A549 treated with CpdA at 1 μM for 4 hours (cell line): ENCODE results near the gene OR4C5. TPM values are rescaled to one million over a fixed set of nuclear protein-coding genes. Genes with fewer than 3 reads are reported as not detected.

Source experiments
- total RNA-seq: library from RNA; stranded (reverse); fragments of 200-300 nt; extraction: Qiagen RNA extraction; gene quantifications from 5 replicates; pipeline ENCODE4 v1.2.3, GENCODE V29; 2022; ENCODE audit warnings: low read depth

OR4C5 gene
- not detected in 5 replicates for total RNA-seq

DNA sequence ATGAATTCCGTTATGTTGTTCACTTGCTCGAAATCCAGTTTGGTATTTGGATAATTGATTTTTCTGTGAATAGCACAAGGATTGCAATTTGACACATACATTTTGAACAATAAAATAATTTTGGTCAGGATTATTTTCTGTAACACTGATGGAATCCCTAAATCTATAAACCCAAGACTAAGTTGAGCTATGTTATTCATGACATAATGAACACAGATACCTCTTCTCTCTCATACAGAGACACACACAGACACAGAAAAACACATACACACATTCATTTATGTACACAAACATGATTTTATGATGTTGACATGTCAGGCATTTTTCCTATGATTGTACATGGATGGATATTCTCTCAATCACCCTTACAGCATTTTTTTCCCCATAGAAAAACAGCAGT is at the start of gene OR4C5:
OR4C5 (minus strand) TSS at position 101 of the 400 bp plus-strand sequence; CDS start at position 101, 0 bp downstream.

DNA sequence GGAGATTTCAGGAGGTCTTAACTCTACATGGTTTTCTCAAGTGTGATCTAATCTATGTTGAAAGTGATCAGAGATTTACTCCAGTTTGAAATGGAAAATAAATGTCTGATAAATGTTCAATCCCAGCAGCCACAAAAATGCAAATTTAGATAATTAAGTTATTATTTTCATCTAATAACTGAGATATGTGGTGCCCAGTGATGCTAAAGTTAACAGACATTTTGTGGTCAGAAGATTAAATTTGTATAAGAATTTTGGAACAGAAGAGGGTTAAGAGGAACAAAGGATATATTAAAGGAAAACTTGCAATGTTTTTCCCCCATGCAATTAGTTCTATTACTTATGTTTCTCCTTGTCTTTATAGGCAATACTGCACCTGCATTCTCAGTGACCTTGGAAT is 41.6 kb downstream of the OR4C5 start, which contains the start of gene OR4C3:
OR4C3 (plus strand) TSS at position 301 of the 400 bp plus-strand sequence. CDS start 102 bp downstream, outside the sequence.

Other genes with a start within 250 kb of the OR4C5 start
- gene OR4B1, start 149.7 kb downstream of the OR4C5 start, total RNA-seq: not detected in 5 replicates
- gene OR4X2, start 121.4 kb downstream of the OR4C5 start, total RNA-seq: not detected in 5 replicates
- gene OR4X1, start 102.6 kb downstream of the OR4C5 start, total RNA-seq: not detected in 5 replicates
- not detected in 5 replicates for gene OR4S1, start 60.2 kb downstream of the OR4C5 start, total RNA-seq
- not detected in 5 replicates for gene OR4C3, start 41.5 kb downstream of the OR4C5 start, total RNA-seq
- not detected in 5 replicates for gene OR4A47, start 122.3 kb upstream of the OR4C5 start, total RNA-seq